Heart left ventricle (tissue), 13 donors: ENCODE measurements around the gene CLEC19A.

Experiments used
- POLR2A ChIP-seq, 2 donors: fragments of 450-650 bp; IDR thresholded peaks; one replicate each; pipeline ENCODE4 v1.6.1; 2017; ENCODE audit warnings: antibody characterized with exemption in 2 of 2, mild to moderate bottlenecking in 2 of 2, moderate library complexity in 2 of 2
- TF ChIP-seq, protein P1 (sequence below), 12 donors: fragments of 200-600 bp; sonication (generic) in 4 of 12; IDR thresholded peaks; one replicate each; pipeline versions ENCODE4 v1.5.0 to v1.8.0; 2018 to 2022; ENCODE audit warnings: antibody characterized with exemption in 12 of 12, mild to moderate bottlenecking in 5 of 12
- donor health status: ischemic (EF 13 %, LVEDD 7.1; RV severe dilation, severe dysfunction).
- donor health status: DM: no; HTN: yes; CAD: no.
- donor health status: DM: no; HTN: no; CAD: no.
- donor health status: ischemic (EF 25% LVEDD 6.9; RV normal size, moderate dysfunction).
- donor health status: ischemic (EF 25% LVEDD 5.7; RV mildly dilated, moderate dysfunction).
- donor health status: ischemic (EF 35%, LVEDD 5.7; RV mildly dilated, moderate dysfunction).
- donor health status: nonischemic (EF 11% LVEDD 7.7; RV severe dilation, severe dysfunction).
- donor health status: DM: yes; HTN: yes; CAD: no.
- donor health status: PGD.
- donor health status: ischemic (EF 29% LVEDD 5.4; RV normal size, mild dysfunction).
- donor health status: nonischemic (EF 23%, LVEDD 6.1; RV moderate dilation, normal function).

GRCh38 chr16:19236561-19237209 is 48.8 kb upstream of the CLEC19A start:
- TF ChIP-seq POLR2A (IDR thresholded peaks at IDR 0.05) = no peak
- TF ChIP-seq, protein P1, sequence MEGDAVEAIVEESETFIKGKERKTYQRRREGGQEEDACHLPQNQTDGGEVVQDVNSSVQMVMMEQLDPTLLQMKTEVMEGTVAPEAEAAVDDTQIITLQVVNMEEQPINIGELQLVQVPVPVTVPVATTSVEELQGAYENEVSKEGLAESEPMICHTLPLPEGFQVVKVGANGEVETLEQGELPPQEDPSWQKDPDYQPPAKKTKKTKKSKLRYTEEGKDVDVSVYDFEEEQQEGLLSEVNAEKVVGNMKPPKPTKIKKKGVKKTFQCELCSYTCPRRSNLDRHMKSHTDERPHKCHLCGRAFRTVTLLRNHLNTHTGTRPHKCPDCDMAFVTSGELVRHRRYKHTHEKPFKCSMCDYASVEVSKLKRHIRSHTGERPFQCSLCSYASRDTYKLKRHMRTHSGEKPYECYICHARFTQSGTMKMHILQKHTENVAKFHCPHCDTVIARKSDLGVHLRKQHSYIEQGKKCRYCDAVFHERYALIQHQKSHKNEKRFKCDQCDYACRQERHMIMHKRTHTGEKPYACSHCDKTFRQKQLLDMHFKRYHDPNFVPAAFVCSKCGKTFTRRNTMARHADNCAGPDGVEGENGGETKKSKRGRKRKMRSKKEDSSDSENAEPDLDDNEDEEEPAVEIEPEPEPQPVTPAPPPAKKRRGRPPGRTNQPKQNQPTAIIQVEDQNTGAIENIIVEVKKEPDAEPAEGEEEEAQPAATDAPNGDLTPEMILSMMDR (IDR thresholded peaks at IDR 0.05) = no peak
